ENCODE data around the gene ZNHIT6. TPM values are rescaled to one million over a fixed set of nuclear protein-coding genes. Genes with fewer than 3 reads are reported as not detected.

Gene ZNHIT6
- total and polyA plus RNA-seq, 2 donors (not counting 3 experiments of a cell fraction or from before 2014, with no cell fraction given): 7.3 to 18.8 TPM

DNA sequence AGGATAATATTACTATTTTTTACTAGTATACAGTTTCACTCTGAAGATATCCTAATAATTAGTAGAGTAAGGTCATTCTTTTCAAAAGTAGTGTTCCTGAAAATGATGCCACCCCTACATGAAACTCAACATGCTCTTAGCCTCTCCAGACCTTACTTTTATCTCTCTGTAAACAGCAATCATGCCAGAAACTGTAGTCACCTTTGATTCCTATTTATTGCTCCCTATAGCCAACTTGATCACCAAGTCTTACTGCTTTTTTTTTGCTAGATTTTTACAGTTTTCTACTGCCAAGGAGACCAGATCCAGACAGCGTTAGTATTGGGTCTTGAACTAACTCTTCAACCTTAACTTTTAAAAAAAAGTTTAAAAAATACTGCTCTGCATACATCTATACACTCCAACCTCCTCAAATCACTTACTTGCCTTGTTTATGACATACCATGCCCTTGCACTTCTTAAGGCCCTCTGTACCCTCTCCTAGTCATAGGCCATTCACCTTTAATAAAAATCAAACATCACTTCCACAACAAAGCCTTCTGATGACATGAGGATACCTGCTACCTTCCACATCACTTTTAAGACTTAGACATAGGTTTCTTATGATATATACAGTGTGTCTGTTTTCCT lies 36.1 kb downstream of the ZNHIT6 start:
- no peak overlapping the region for H3K9ac ChIP-seq (replicated peaks; ENCODE audit: extremely low read depth, insufficient read depth, low read length)
- no peaks in the 10 kb centered on the region for H3K9me3 ChIP-seq (replicated peaks; ENCODE audit: control insufficient read depth, insufficient read depth, low read length)
- no peak overlapping the region for H3K27ac ChIP-seq (ENCODE audit: insufficient read depth, low read depth, low read length)
- no peaks in the 10 kb centered on the region for H3K27me3 ChIP-seq (ENCODE audit: control insufficient read depth in 2 of 2, insufficient read depth in 2 of 2, low read length in 2 of 2)
- DNase-seq (ENCODE audit: low read depth, low spot score) (no peak), FAIRE-seq (no peak)
- peaks cover 6 to 13% of the 10 kb centered on the region in 2 experiments for H3K36me3 ChIP-seq (ENCODE audit: control insufficient read depth in 2 of 2, extremely low read depth in 1 of 2, insufficient read depth in 2 of 2, low read length in 2 of 2)
- dilution Hi-C loops (cut with MboI; ENCODE audit: extremely low pct_ligation_motif_present, low sequenced_read_pairs): no loop called here
- H3K9me1 ChIP-seq (replicated peaks; ENCODE audit: control insufficient read depth, extremely low read depth, insufficient read depth, low read length): no peaks in the 10 kb centered on the region
- H3K4me1 ChIP-seq (ENCODE audit: control insufficient read depth, extremely low read depth, insufficient read depth, low read length): no peaks in the 10 kb centered on the region
- H2AFZ ChIP-seq (ENCODE audit: low read depth, low read length): no peak overlapping the region
- H3K79me2 ChIP-seq (ENCODE audit: control insufficient read depth, insufficient read depth, low read length): no peaks in the 10 kb centered on the region
- H3K4me2 ChIP-seq (ENCODE audit: insufficient read depth, low read length): no peak overlapping the region
- H3K4me3 ChIP-seq (replicated peaks in 1 of 3; ENCODE audit: insufficient read depth in 1 of 3, low read depth in 1 of 3, low read length in 3 of 3): no peak overlapping the region
- TF ChIP-seq MAX (IDR thresholded peaks at IDR 0.05; ENCODE audit: insufficient read depth, insufficient read length) (no peak), CTCF (IDR thresholded peaks at IDR 0.05; ENCODE audit: extremely low read depth in 1 of 2, insufficient read depth in 1 of 2, low read depth in 1 of 2, low read length in 2 of 2) (no peak)
- POLR2A ChIA-PET: no interaction called here
- CTCF ChIA-PET: interaction anchor here (1.9 kb wide), 1 partner anchor 36 kb away, joined by 5 read pairs; the partner anchor contains the start of gene ZNHIT6
- H4K20me1 ChIP-seq (replicated peaks; ENCODE audit: control insufficient read depth, extremely low read depth, insufficient read depth, low read length): no peaks in the 10 kb centered on the region
- intact Hi-C loops (cut with micrococcal nuclease): no loop called here
- no TSS peak for BruUV-seq (replicated peaks)

GRCh38 chr1:85665932-85666331 lies 42.3 kb downstream of the ZNHIT6 start:
- H3K27ac ChIP-seq (ENCODE audit: insufficient read depth, low read depth, low read length): no peak overlapping the region
- H2AFZ ChIP-seq (ENCODE audit: low read depth, low read length): no peak overlapping the region
- no peaks in the 10 kb centered on the region for H3K9me3 ChIP-seq (replicated peaks; ENCODE audit: control insufficient read depth, insufficient read depth, low read length)
- no peak overlapping the region for H3K9ac ChIP-seq (replicated peaks; ENCODE audit: extremely low read depth, insufficient read depth, low read length)
- H3K4me3 ChIP-seq (replicated peaks in 1 of 3; ENCODE audit: insufficient read depth in 1 of 3, low read depth in 1 of 3, low read length in 3 of 3): no peak overlapping the region
- no peak for FAIRE-seq
- no peaks in the 10 kb centered on the region for H4K20me1 ChIP-seq (replicated peaks; ENCODE audit: control insufficient read depth, extremely low read depth, insufficient read depth, low read length)
- no peak for DNase-seq (ENCODE audit: low read depth, low spot score)
- POLR2A ChIA-PET: no interaction called here
- H3K9me1 ChIP-seq (replicated peaks; ENCODE audit: control insufficient read depth, extremely low read depth, insufficient read depth, low read length): no peaks in the 10 kb centered on the region
- H3K27me3 ChIP-seq (ENCODE audit: control insufficient read depth in 2 of 2, insufficient read depth in 2 of 2, low read length in 2 of 2): no peaks in the 10 kb centered on the region
- intact Hi-C loops (cut with micrococcal nuclease): no loop called here
- H3K4me2 ChIP-seq (ENCODE audit: insufficient read depth, low read length): no peak overlapping the region
- no TSS peak for BruUV-seq (replicated peaks)
- no peaks in the 10 kb centered on the region for H3K4me1 ChIP-seq (ENCODE audit: control insufficient read depth, extremely low read depth, insufficient read depth, low read length)
- CTCF ChIA-PET: interaction anchor here (2.0 kb wide), 1 partner anchor 27 kb away, joined by 7 read pairs; no protein-coding TSS in a partner anchor
- TF ChIP-seq FOS (IDR thresholded peaks at IDR 0.05; ENCODE audit: borderline replicate concordance, insufficient read depth, low read length) (no peak), POLR2A (IDR thresholded peaks at IDR 0.05; ENCODE audit: low read depth, low read length) (no peak), GATA2 (IDR thresholded peaks at IDR 0.05; ENCODE audit: insufficient read depth, insufficient read length, low read depth, low read length) (no peak), EZH2 (IDR thresholded peaks at IDR 0.05; ENCODE audit: borderline replicate concordance, low read depth, low read length, severe bottlenecking) (no peak), MYC (IDR thresholded peaks at IDR 0.05; ENCODE audit: low read depth, low read length) (no peak), POLR2AphosphoS5 (IDR thresholded peaks at IDR 0.05; ENCODE audit: insufficient read depth, low read depth, low read length) (no peak), CTCF (IDR thresholded peaks at IDR 0.05; ENCODE audit: extremely low read depth in 1 of 2, insufficient read depth in 1 of 2, low read depth in 1 of 2, low read length in 2 of 2) (no peak), MAX (IDR thresholded peaks at IDR 0.05; ENCODE audit: insufficient read depth, insufficient read length) (no peak), JUN (IDR thresholded peaks at IDR 0.05; ENCODE audit: borderline replicate concordance, insufficient read depth, insufficient read length, low read depth) (no peak)
- peaks cover 3 to 4% of the 10 kb centered on the region in 2 experiments for H3K36me3 ChIP-seq (ENCODE audit: control insufficient read depth in 2 of 2, extremely low read depth in 1 of 2, insufficient read depth in 2 of 2, low read length in 2 of 2)
- dilution Hi-C loops (cut with MboI; ENCODE audit: extremely low pct_ligation_motif_present, low sequenced_read_pairs): no loop called here
- no peaks in the 10 kb centered on the region for H3K79me2 ChIP-seq (ENCODE audit: control insufficient read depth, insufficient read depth, low read length)
